ENCODE data around the gene VKORC1. TPM values are rescaled to one million over a fixed set of nuclear protein-coding genes. Genes with fewer than 3 reads are reported as not detected.

The VKORC1 gene
- total RNA-seq, 1 experiment from 2014 or later: 83.8 TPM

- H3K36me3 ChIP-seq (ENCODE audit: control insufficient read depth in 1 of 2, insufficient read depth in 2 of 2, low read length in 2 of 2): peaks cover 2 to 19% of the 10 kb centered on the region in 2 experiments; a peak in 2 of 4 replicates
- no peak overlapping the region for H2AFZ ChIP-seq (ENCODE audit: low read depth, low read length, poor library complexity, severe bottlenecking)
- ChIA-PET POLR2A (no interaction called here), CTCF (no interaction called here), RAD21 (ENCODE audit: low non-redundant PET in 1 of 2, low total read pairs in 2 of 2, uncharacterized antibody in 2 of 2, unreplicated experiment in 2 of 2) (no interaction called here)
- no peak for ATAC-seq
- intact Hi-C loops (cut with micrococcal nuclease): no loop called here
- no peaks in the 10 kb centered on the region for H3K9me2 ChIP-seq (ENCODE audit: insufficient read depth)
- H3K4me1 ChIP-seq (ENCODE audit: control insufficient read depth in 1 of 2, insufficient read depth in 2 of 2, low read length in 2 of 2): peaks cover 0 to 10% of the 10 kb centered on the region in 2 experiments; a peak in 2 of 4 replicates
- no peaks in the 10 kb centered on the region for H4K20me1 ChIP-seq (ENCODE audit: insufficient read depth)
- BruUV-seq (replicated peaks): no TSS peak
- H3K27me3 ChIP-seq (ENCODE audit: insufficient read depth, low read length): no peaks in the 10 kb centered on the region
- no peak overlapping the region for H3K4me2 ChIP-seq (ENCODE audit: low read length)
- TF ChIP-seq CTCF (IDR thresholded peaks at IDR 0.05 in 2 of 3, conservative IDR thresholded peaks at IDR 0.05 in 1 of 3; ENCODE audit: borderline replicate concordance in 1 of 3, insufficient read depth in 1 of 3, low read depth in 2 of 3, low read length in 2 of 3) (no peak), SIN3A (IDR thresholded peaks at IDR 0.05; ENCODE audit: low read depth) (no peak), POLR2A (IDR thresholded peaks at IDR 0.05; ENCODE audit: borderline replicate concordance, extremely low read depth, insufficient read depth, insufficient read length) (no peak), ATF3 (IDR thresholded peaks at IDR 0.05) (no peak), CBX3 (IDR thresholded peaks at IDR 0.05; ENCODE audit: low read depth) (no peak), YY1 (IDR thresholded peaks at IDR 0.05; ENCODE audit: extremely low read depth, insufficient replicate concordance, low read depth, low read length) (no peak), EZH2phosphoT487 (IDR thresholded peaks at IDR 0.05; ENCODE audit: borderline replicate concordance) (no peak), EGR1 (IDR thresholded peaks at IDR 0.05; ENCODE audit: low read depth) (no peak), TCF7L2 (IDR thresholded peaks at IDR 0.05; ENCODE audit: borderline replicate concordance, extremely low read depth, insufficient read depth, insufficient read length) (no peak)
- no peak for DNase-seq (ENCODE audit: low read depth, low spot score)
- H3K9me3 ChIP-seq (ENCODE audit: control insufficient read depth in 1 of 2, insufficient read depth in 1 of 2, low read depth in 1 of 2, low read length in 2 of 2): no peaks in the 10 kb centered on the region
- no peak overlapping the region for H3K4me3 ChIP-seq (replicated peaks in 1 of 2; ENCODE audit: low read depth in 1 of 2, low read length in 2 of 2)
- H3K27ac ChIP-seq (ENCODE audit: low read depth, low read length): no peak overlapping the region
- no peak overlapping the region for H3K9ac ChIP-seq (ENCODE audit: low read length)
- H3K79me2 ChIP-seq (ENCODE audit: insufficient read depth, low read length): peaks cover 44% of the 10 kb centered on the region
These were observed 30.6 kb downstream of the VKORC1 start for GRCh38 chr16:31063843-31064611.

All from HCT116 (cell line).